SKM-1 treated with dmso at 0.1 percent for 144 hours (cell line): ENCODE measurements around the gene PEMT.

ENCODE experiments used
- DNase-seq: peaks from one replicate; lab custom pipeline; 2025; ENCODE audit not compliant: unreplicated experiment; lab: John Stamatoyannopoulos, UW

Gene PEMT

GRCh38 chr17:17515934-17516930 is 75.3 kb downstream of the PEMT start:
- DNase-seq, result no peak

GRCh38 chr17:17514993-17515933 is 76.2 kb downstream of the PEMT start:
- DNase-seq, result no peak

GRCh38 chr17:17514361-17514992 is 77.0 kb downstream of the PEMT start:
- no peak for DNase-seq

GRCh38 chr17:17513626-17514025 is 77.9 kb downstream of the PEMT start:
- DNase-seq, result no peak

- DNase-seq, result no peak
Observed at GRCh38 chr17:17512866-17513265, 78.6 kb downstream of the PEMT start.

- DNase-seq, result no peak
Observed at GRCh38 chr17:17511881-17512858, 79.3 kb downstream of the PEMT start.

- no peak for DNase-seq
Observed at GRCh38 chr17:17511293-17511741, 80.2 kb downstream of the PEMT start.

- DNase-seq, result no peak
Observed at GRCh38 chr17:17510456-17511292, 80.8 kb downstream of the PEMT start.

- no peak for DNase-seq
Observed at GRCh38 chr17:17509601-17510425, 81.7 kb downstream of the PEMT start.

GRCh38 chr17:17508646-17509591 is 82.6 kb downstream of the PEMT start:
- no peak for DNase-seq

GRCh38 chr17:17508019-17508535 is 83.4 kb downstream of the PEMT start:
- no peak for DNase-seq

- no peak for DNase-seq
Observed at GRCh38 chr17:17507465-17508011, 84.0 kb downstream of the PEMT start.

- DNase-seq, result no peak
Observed at GRCh38 chr17:17506893-17507464, 84.5 kb downstream of the PEMT start.

GRCh38 chr17:17506181-17506741 is 85.2 kb downstream of the PEMT start:
- DNase-seq, result no peak

- DNase-seq, result no peak
Observed at GRCh38 chr17:17505610-17506171, 85.8 kb downstream of the PEMT start.
